Muscle layer of colon (tissue), 2 donors: ENCODE measurements around the gene OR2C1.

ENCODE experiments used
- H3K27ac ChIP-seq: one replicate; pipeline ENCODE4 v1.7.0; 2013; ENCODE audit warnings: low read depth, mild to moderate bottlenecking, low read length, moderate library complexity
- H3K27me3 ChIP-seq, 2 donors: one replicate each; pipeline ENCODE4 v1.7.0; 2013; ENCODE audit warnings: low read length in 2 of 2, mild to moderate bottlenecking in 2 of 2; ENCODE audit not compliant: insufficient read depth in 2 of 2, control insufficient read depth in 1 of 2
- H3K36me3 ChIP-seq: one replicate; pipeline ENCODE4 v1.7.0; 2013; ENCODE audit warnings: mild to moderate bottlenecking, low read length; ENCODE audit not compliant: insufficient read depth
- H3K4me1 ChIP-seq: one replicate; pipeline ENCODE4 v1.7.0; 2013; ENCODE audit warnings: mild to moderate bottlenecking, low read length; ENCODE audit not compliant: insufficient read depth
- H3K4me3 ChIP-seq, 2 donors: one replicate each; pipeline ENCODE4 v1.7.0; 2013; ENCODE audit warnings: low read length in 2 of 2, low read depth in 1 of 2, mild to moderate bottlenecking in 1 of 2, moderate library complexity in 1 of 2
- H3K9ac ChIP-seq: one replicate; pipeline ENCODE4 v1.7.0; 2013; ENCODE audit warnings: low read length
- H3K9me3 ChIP-seq: one replicate; pipeline ENCODE4 v1.7.0; 2013; ENCODE audit warnings: mild to moderate bottlenecking, low read length
- donor health status: abdominal sarcoma.
- donor health status: Adenocarcinoma of cecum.

The OR2C1 gene

GRCh38 chr16:3355589-3355988 lies at the start of gene OR2C1:
OR2C1 (plus strand) TSS chr16:3355889; CDS start chr16:3355941, 52 bp downstream.
- Histone ChIP-seq H3K4me3 (no peak within 1 kb of the TSS), H3K36me3 (no peaks in the 10 kb centered on the region), H3K4me1 (no peaks in the 10 kb centered on the region), H3K27me3 (no peaks in the 10 kb centered on the region), H3K27ac (no peak within 1 kb of the TSS), H3K9me3 (no peaks in the 10 kb centered on the region), H3K9ac (no peak within 1 kb of the TSS)

GRCh38 chr16:3306078-3306477 lies 49.6 kb upstream of the OR2C1 start:
- H3K27ac ChIP-seq: peak overlapping the region; percentile 80
- H3K9ac ChIP-seq: peak overlapping the region; percentile 53
- no peaks in the 10 kb centered on the region for H3K27me3 ChIP-seq
- H3K4me3 ChIP-seq: peak overlapping the region; percentile 63 to 66
- H3K9me3 ChIP-seq: peaks cover 28% of the 10 kb centered on the region
- peaks cover 22% of the 10 kb centered on the region for H3K36me3 ChIP-seq
- H3K4me1 ChIP-seq: peaks cover 13% of the 10 kb centered on the region

- Histone ChIP-seq H3K27ac (no peak overlapping the region), H3K4me3 (peak overlapping the region in 1 of 2 donors; percentile 7), H3K27me3 (no peaks in the 10 kb centered on the region), H3K9ac (no peak overlapping the region), H3K9me3 (peaks cover 65% of the 10 kb centered on the region), H3K4me1 (no peaks in the 10 kb centered on the region), H3K36me3 (peaks cover 48% of the 10 kb centered on the region)
These were observed 44.2 kb upstream of the OR2C1 start for GRCh38 chr16:3311496-3311895.

- H3K9ac ChIP-seq: no peak overlapping the region
- no peaks in the 10 kb centered on the region for H3K4me1 ChIP-seq
- no peaks in the 10 kb centered on the region for H3K27me3 ChIP-seq
- H3K9me3 ChIP-seq: peaks cover 89% of the 10 kb centered on the region
- H3K36me3 ChIP-seq: peaks cover 46% of the 10 kb centered on the region
- H3K4me3 ChIP-seq: peak overlapping the region in 1 of 2 donors; percentile 33
- H3K27ac ChIP-seq: no peak overlapping the region
These were observed 38.2 kb upstream of the OR2C1 start for GRCh38 chr16:3317315-3317999.

- no peaks in the 10 kb centered on the region for H3K27me3 ChIP-seq
- no peak overlapping the region for H3K9ac ChIP-seq
- H3K4me3 ChIP-seq: no peak overlapping the region
- no peaks in the 10 kb centered on the region for H3K4me1 ChIP-seq
- peaks cover 52% of the 10 kb centered on the region for H3K9me3 ChIP-seq
- H3K27ac ChIP-seq: no peak overlapping the region
- peaks cover 15% of the 10 kb centered on the region for H3K36me3 ChIP-seq
These were observed 33.9 kb upstream of the OR2C1 start for GRCh38 chr16:3321816-3322215.

GRCh38 chr16:3327514-3327913 lies 28.2 kb upstream of the OR2C1 start:
- no peaks in the 10 kb centered on the region for H3K27me3 ChIP-seq
- no peak overlapping the region for H3K4me3 ChIP-seq
- no peak overlapping the region for H3K9ac ChIP-seq
- H3K27ac ChIP-seq: no peak overlapping the region
- H3K36me3 ChIP-seq: no peaks in the 10 kb centered on the region
- no peaks in the 10 kb centered on the region for H3K4me1 ChIP-seq
- no peaks in the 10 kb centered on the region for H3K9me3 ChIP-seq

- no peak overlapping the region for H3K4me3 ChIP-seq
- H3K9me3 ChIP-seq: no peaks in the 10 kb centered on the region
- H3K36me3 ChIP-seq: no peaks in the 10 kb centered on the region
- H3K27me3 ChIP-seq: no peaks in the 10 kb centered on the region
- H3K27ac ChIP-seq: no peak overlapping the region
- H3K9ac ChIP-seq: no peak overlapping the region
- no peaks in the 10 kb centered on the region for H3K4me1 ChIP-seq
These were observed 27.6 kb upstream of the OR2C1 start for GRCh38 chr16:3328104-3328503.

- no peak overlapping the region for H3K27ac ChIP-seq
- no peaks in the 10 kb centered on the region for H3K4me1 ChIP-seq
- no peak overlapping the region for H3K4me3 ChIP-seq
- H3K9ac ChIP-seq: no peak overlapping the region
- H3K27me3 ChIP-seq: no peaks in the 10 kb centered on the region
- no peaks in the 10 kb centered on the region for H3K9me3 ChIP-seq
- no peaks in the 10 kb centered on the region for H3K36me3 ChIP-seq
These were observed 27.0 kb upstream of the OR2C1 start for GRCh38 chr16:3328643-3329042.

- no peaks in the 10 kb centered on the region for H3K36me3 ChIP-seq
- H3K27ac ChIP-seq: no peak overlapping the region
- no peak overlapping the region for H3K9ac ChIP-seq
- no peak overlapping the region for H3K4me3 ChIP-seq
- no peaks in the 10 kb centered on the region for H3K27me3 ChIP-seq
- no peaks in the 10 kb centered on the region for H3K9me3 ChIP-seq
- H3K4me1 ChIP-seq: no peaks in the 10 kb centered on the region
These were observed 9.6 kb upstream of the OR2C1 start for GRCh38 chr16:3346041-3346440.

GRCh38 chr16:3347586-3347985 lies 8.1 kb upstream of the OR2C1 start:
- H3K4me3 ChIP-seq: no peak overlapping the region
- H3K9me3 ChIP-seq: no peaks in the 10 kb centered on the region
- no peaks in the 10 kb centered on the region for H3K36me3 ChIP-seq
- no peaks in the 10 kb centered on the region for H3K27me3 ChIP-seq
- no peak overlapping the region for H3K27ac ChIP-seq
- no peak overlapping the region for H3K9ac ChIP-seq
- H3K4me1 ChIP-seq: no peaks in the 10 kb centered on the region

- Histone ChIP-seq H3K9me3 (no peaks in the 10 kb centered on the region), H3K27ac (no peak overlapping the region), H3K4me1 (no peaks in the 10 kb centered on the region), H3K4me3 (no peak overlapping the region), H3K27me3 (no peaks in the 10 kb centered on the region), H3K36me3 (no peaks in the 10 kb centered on the region), H3K9ac (no peak overlapping the region)
These were observed 7.0 kb upstream of the OR2C1 start for GRCh38 chr16:3348547-3349167.

- Histone ChIP-seq H3K9me3 (no peaks in the 10 kb centered on the region), H3K4me1 (no peaks in the 10 kb centered on the region), H3K27ac (no peak overlapping the region), H3K27me3 (no peaks in the 10 kb centered on the region), H3K9ac (no peak overlapping the region), H3K36me3 (no peaks in the 10 kb centered on the region), H3K4me3 (no peak overlapping the region)
These were observed 6.5 kb upstream of the OR2C1 start for GRCh38 chr16:3349175-3349574.
